ENCODE data around the gene TCEAL1. TPM values are rescaled to one million over a fixed set of nuclear protein-coding genes. Genes with fewer than 3 reads are reported as not detected.

Gene TCEAL1
- total and polyA plus RNA-seq, 2 of the 13 experiments (the other 11 are each of a cell fraction or from before 2014, with no cell fraction given) = 11.2 to 14.8 TPM

GRCh38 chrX:103629318-103630170, 769 bp downstream of the TCEAL1 start (continued):
- TF ChIP-seq FUBP1 (CRISPR knock-in tag; IDR thresholded peaks at IDR 0.05; ENCODE audit: borderline replicate concordance) = no peak
- no peak for TF ChIP-seq ZNF737 (CRISPR knock-in tag; IDR thresholded peaks at IDR 0.05; ENCODE audit: borderline replicate concordance)
- TF ChIP-seq, protein P1, sequence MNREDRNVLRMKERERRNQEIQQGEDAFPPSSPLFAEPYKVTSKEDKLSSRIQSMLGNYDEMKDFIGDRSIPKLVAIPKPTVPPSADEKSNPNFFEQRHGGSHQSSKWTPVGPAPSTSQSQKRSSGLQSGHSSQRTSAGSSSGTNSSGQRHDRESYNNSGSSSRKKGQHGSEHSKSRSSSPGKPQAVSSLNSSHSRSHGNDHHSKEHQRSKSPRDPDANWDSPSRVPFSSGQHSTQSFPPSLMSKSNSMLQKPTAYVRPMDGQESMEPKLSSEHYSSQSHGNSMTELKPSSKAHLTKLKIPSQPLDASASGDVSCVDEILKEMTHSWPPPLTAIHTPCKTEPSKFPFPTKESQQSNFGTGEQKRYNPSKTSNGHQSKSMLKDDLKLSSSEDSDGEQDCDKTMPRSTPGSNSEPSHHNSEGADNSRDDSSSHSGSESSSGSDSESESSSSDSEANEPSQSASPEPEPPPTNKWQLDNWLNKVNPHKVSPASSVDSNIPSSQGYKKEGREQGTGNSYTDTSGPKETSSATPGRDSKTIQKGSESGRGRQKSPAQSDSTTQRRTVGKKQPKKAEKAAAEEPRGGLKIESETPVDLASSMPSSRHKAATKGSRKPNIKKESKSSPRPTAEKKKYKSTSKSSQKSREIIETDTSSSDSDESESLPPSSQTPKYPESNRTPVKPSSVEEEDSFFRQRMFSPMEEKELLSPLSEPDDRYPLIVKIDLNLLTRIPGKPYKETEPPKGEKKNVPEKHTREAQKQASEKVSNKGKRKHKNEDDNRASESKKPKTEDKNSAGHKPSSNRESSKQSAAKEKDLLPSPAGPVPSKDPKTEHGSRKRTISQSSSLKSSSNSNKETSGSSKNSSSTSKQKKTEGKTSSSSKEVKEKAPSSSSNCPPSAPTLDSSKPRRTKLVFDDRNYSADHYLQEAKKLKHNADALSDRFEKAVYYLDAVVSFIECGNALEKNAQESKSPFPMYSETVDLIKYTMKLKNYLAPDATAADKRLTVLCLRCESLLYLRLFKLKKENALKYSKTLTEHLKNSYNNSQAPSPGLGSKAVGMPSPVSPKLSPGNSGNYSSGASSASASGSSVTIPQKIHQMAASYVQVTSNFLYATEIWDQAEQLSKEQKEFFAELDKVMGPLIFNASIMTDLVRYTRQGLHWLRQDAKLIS (CRISPR knock-in tag; IDR thresholded peaks at IDR 0.05) = no peak
- TF ChIP-seq, protein P2, sequence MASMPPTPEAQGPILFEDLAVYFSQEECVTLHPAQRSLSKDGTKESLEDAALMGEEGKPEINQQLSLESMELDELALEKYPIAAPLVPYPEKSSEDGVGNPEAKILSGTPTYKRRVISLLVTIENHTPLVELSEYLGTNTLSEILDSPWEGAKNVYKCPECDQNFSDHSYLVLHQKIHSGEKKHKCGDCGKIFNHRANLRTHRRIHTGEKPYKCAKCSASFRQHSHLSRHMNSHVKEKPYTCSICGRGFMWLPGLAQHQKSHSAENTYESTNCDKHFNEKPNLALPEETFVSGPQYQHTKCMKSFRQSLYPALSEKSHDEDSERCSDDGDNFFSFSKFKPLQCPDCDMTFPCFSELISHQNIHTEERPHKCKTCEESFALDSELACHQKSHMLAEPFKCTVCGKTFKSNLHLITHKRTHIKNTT (CRISPR knock-in tag; IDR thresholded peaks at IDR 0.05) = no peak
- no peak for TF ChIP-seq MZF1 (CRISPR knock-in tag; IDR thresholded peaks at IDR 0.05; ENCODE audit: borderline replicate concordance)
- TF ChIP-seq ZNF816 (CRISPR knock-in tag; IDR thresholded peaks at IDR 0.05; ENCODE audit: borderline replicate concordance) = no peak
- TF ChIP-seq CEBPB (IDR thresholded peaks at IDR 0.05; ENCODE audit: borderline replicate concordance, low read depth, low read length) = no peak
- no peak for TF ChIP-seq PAXIP1 (CRISPR knock-in tag; conservative IDR thresholded peaks at IDR 0.05)
- TF ChIP-seq EP300 (IDR thresholded peaks at IDR 0.05; ENCODE audit: low read depth in 2 of 2, low read length in 2 of 2) = no peak
- TF ChIP-seq EP300 (CRISPR knock-in tag; IDR thresholded peaks at IDR 0.05; ENCODE audit: borderline replicate concordance) = no peak
- TF ChIP-seq ZNF564 (CRISPR knock-in tag; IDR thresholded peaks at IDR 0.05) = no peak
- TF ChIP-seq TFDP2 (CRISPR knock-in tag; IDR thresholded peaks at IDR 0.05) = no peak
